Activated CD4-positive, CD25-positive, alpha-beta regulatory T cell (primary cell): Measurements from ENCODE around the gene AS3MT.
A peak's percentile ranks its signal among the peaks of the same experiment; 100 is the strongest.
"Not testable (repeated sequence)": the region's sequence is repeated elsewhere in the genome, so short reads cannot be mapped to it uniquely, and the experiment has no call there.

Experiments
- DNase-seq, 4 experiments: peaks; one replicate each; lab custom pipeline; 2025; lab: John Stamatoyannopoulos, UW

AS3MT gene

GRCh38 chr10:102855731-102856436 lies 13.4 kb upstream of the AS3MT start:
- DNase-seq, result not testable (repeated sequence)

- DNase-seq, result no peak
Measured at GRCh38 chr10:102856758-102857424, 12.4 kb upstream of the AS3MT start.

GRCh38 chr10:102859911-102860310 lies 9.4 kb upstream of the AS3MT start:
- DNase-seq, result no peak

- no peak for DNase-seq
Measured at GRCh38 chr10:102863660-102864059, 5.6 kb upstream of the AS3MT start.

GRCh38 chr10:102865620-102866019 lies 3.6 kb upstream of the AS3MT start:
- no peak for DNase-seq

GRCh38 chr10:102868911-102869257 lies 386 bp upstream of the AS3MT start:
- DNase-seq, result no peak

GRCh38 chr10:102870221-102870620 lies 951 bp downstream of the AS3MT start:
- DNase-seq, result no peak

GRCh38 chr10:102872163-102872562 lies 2.9 kb downstream of the AS3MT start:
- no peak for DNase-seq

- DNase-seq, result no peak
Measured at GRCh38 chr10:102876747-102877153, 7.5 kb downstream of the AS3MT start.

- DNase-seq, result no peak
Measured at GRCh38 chr10:102878629-102879028, 9.4 kb downstream of the AS3MT start.

GRCh38 chr10:102880256-102880655 lies 11.0 kb downstream of the AS3MT start:
- no peak for DNase-seq

GRCh38 chr10:102888048-102888447 lies 18.8 kb downstream of the AS3MT start:
- DNase-seq, result no peak

- DNase-seq, result no peak
Measured at GRCh38 chr10:102894466-102895213, 25.4 kb downstream of the AS3MT start.

GRCh38 chr10:102900006-102900405 lies 30.7 kb downstream of the AS3MT start:
- DNase-seq, result no peak

- no peak for DNase-seq
Measured at GRCh38 chr10:102904346-102904745, 35.1 kb downstream of the AS3MT start.

- no peak for DNase-seq
Measured at GRCh38 chr10:102906507-102906906, 37.2 kb downstream of the AS3MT start.

- no peak for DNase-seq
Measured at GRCh38 chr10:102914781-102915180, 45.5 kb downstream of the AS3MT start.

GRCh38 chr10:102916173-102916572 lies 46.9 kb downstream of the AS3MT start:
- DNase-seq, result no peak

GRCh38 chr10:102917314-102917961 lies 48.2 kb downstream of the AS3MT start:
- DNase-seq, result peak; percentile 62 to 81 (median 70)

GRCh38 chr10:102917962-102918816 lies 48.9 kb downstream of the AS3MT start, which contains the start of gene CNNM2:
Gene CNNM2 (plus strand): TSS chr10:102918294. CDS start chr10:102918481, 187 bp downstream.
- DNase-seq, result peak; percentile 97 to 99 (median 98)

GRCh38 chr10:102918817-102919245 lies 49.6 kb downstream of the AS3MT start:
- peak in 1 of 4 experiments; percentile 27 for DNase-seq
